Measurements from ENCODE around the gene DRC7.

DNA sequence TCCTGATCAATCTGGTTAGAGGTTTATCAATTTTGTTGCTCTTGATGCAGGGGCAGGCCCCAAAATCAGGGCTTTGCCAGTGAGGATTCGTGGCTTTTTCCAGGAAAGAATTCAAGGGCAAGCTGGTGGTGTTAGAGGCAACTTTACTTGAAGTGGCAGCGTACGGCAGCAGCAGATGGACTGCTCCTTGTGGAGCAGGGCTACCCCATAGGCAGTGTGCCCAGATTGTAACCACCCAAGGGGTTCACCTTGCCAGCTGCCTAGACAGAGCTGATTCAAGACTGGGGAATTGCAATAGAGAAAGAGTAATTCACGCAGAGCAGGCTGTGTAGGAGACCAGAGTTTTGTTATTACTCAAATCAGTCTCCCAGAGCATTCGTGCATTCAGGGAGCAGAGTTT, 16.7 kb downstream of the DRC7 start:
- no peak for TF ChIP-seq POLR2A (IDR thresholded peaks at IDR 0.05; ENCODE audit: low read depth, low read length)
- no peak for TF ChIP-seq POLR2AphosphoS5 (IDR thresholded peaks at IDR 0.05; ENCODE audit: low read depth, low read length)
- no peak for TF ChIP-seq TAF1 (IDR thresholded peaks at IDR 0.05; ENCODE audit: low read depth, low read length)
- no peak for TF ChIP-seq SPI1 (IDR thresholded peaks at IDR 0.05; ENCODE audit: low read depth, low read length)
- no peak for TF ChIP-seq POU2F2 (IDR thresholded peaks at IDR 0.05; ENCODE audit: low read depth, low read length)
- no peak for TF ChIP-seq PAX5 (IDR thresholded peaks at IDR 0.05; ENCODE audit: insufficient read depth, low read length, severe bottlenecking)
